Fibroblast of lung (primary cell): ENCODE data around the gene ID4. TPM values are rescaled to one million over a fixed set of nuclear protein-coding genes. Genes with fewer than 3 reads are reported as not detected.

Source experiments
- DNase-seq, 2 donors: peaks; one replicate each; pipeline versions ENCODE4 v3.0.0 to v3.0.0-alpha.2; 2010; ENCODE audit warnings: low read depth in 2 of 2
- H2AFZ ChIP-seq: 2 replicates; pipeline ENCODE4 v1.5.1; 2012; ENCODE audit warnings: low read length, control low read depth, inconsistent platforms
- H3K27ac ChIP-seq: 2 replicates; pipeline ENCODE4 v1.5.1; 2011; ENCODE audit warnings: low read length, control low read depth; ENCODE audit not compliant: insufficient read depth
- H3K27me3 ChIP-seq: 2 replicates; pipeline ENCODE4 v1.5.1; 2011; ENCODE audit warnings: mild to moderate bottlenecking, low read length; ENCODE audit not compliant: control insufficient read depth, insufficient read depth
- H3K36me3 ChIP-seq: 2 replicates; pipeline ENCODE4 v1.5.1; 2011; ENCODE audit warnings: low read length; ENCODE audit not compliant: control insufficient read depth, insufficient read depth
- H3K4me1 ChIP-seq: 2 replicates; pipeline ENCODE4 v1.5.1; 2011; ENCODE audit warnings: low read length; ENCODE audit not compliant: control insufficient read depth, insufficient read depth; ENCODE audit errors: extremely low read depth
- H3K4me2 ChIP-seq: 2 replicates; pipeline ENCODE4 v1.5.1; 2011; ENCODE audit warnings: low read length, control low read depth; ENCODE audit not compliant: insufficient read depth; ENCODE audit errors: extremely low read depth
- H3K4me3 ChIP-seq, 4 experiments: fragments of 200-600 bp in 1 of 4; sonication (generic) in 1 of 4; replicated peaks in 1 of 4; 2 replicates each; pipeline ENCODE4 v1.5.1; 2011 to 2016; ENCODE audit warnings: low read length in 4 of 4, low read depth in 3 of 4, mild to moderate bottlenecking in 3 of 4, control low read depth in 2 of 4, inconsistent platforms in 1 of 4, mixed read lengths in 1 of 4; ENCODE audit not compliant: insufficient read depth in 1 of 4; ENCODE audit errors: control extremely low read depth in 1 of 4
- H3K79me2 ChIP-seq: 2 replicates; pipeline ENCODE4 v1.5.1; 2012; ENCODE audit warnings: mild to moderate bottlenecking, low read length, inconsistent platforms; ENCODE audit not compliant: control insufficient read depth, insufficient read depth
- H3K9ac ChIP-seq: 2 replicates; pipeline ENCODE4 v1.5.1; 2011; ENCODE audit warnings: mild to moderate bottlenecking, low read length, control low read depth; ENCODE audit not compliant: insufficient read depth
- H3K9me3 ChIP-seq: 2 replicates; pipeline ENCODE4 v1.5.1; 2012; ENCODE audit warnings: low read depth, low read length; ENCODE audit not compliant: control insufficient read depth, insufficient read depth
- H4K20me1 ChIP-seq: 2 replicates; pipeline ENCODE4 v1.5.1; 2011; ENCODE audit warnings: low read length; ENCODE audit not compliant: control insufficient read depth, insufficient read depth; ENCODE audit errors: extremely low read depth
- CTCF ChIP-seq, 2 donors: IDR thresholded peaks in 1 of 2; conservative IDR thresholded peaks in 1 of 2; 1 replicate in 1 of 2; 2 replicates in 1 of 2; pipeline ENCODE4 v1.5.1; 2011 to 2012; ENCODE audit warnings: low read length in 2 of 2, control low read depth in 1 of 2, inconsistent platforms in 1 of 2, low read depth in 1 of 2, mild to moderate bottlenecking in 1 of 2
- EZH2 ChIP-seq: IDR thresholded peaks from 2 replicates; pipeline ENCODE4 v1.5.1; 2012; ENCODE audit warnings: low read length, control low read depth, mild to moderate bottlenecking; ENCODE audit errors: missing control alignments
- polyA plus RNA-seq, 2 donors: library from polyadenylated mRNA; depleted of rRNA in 1 of 2; stranded (reverse) in 1 of 2; unstranded in 1 of 2; fragments of >200 nt; gene quantifications; 2 replicates each; pipeline ENCODE4 v1.2.1, GENCODE V29; 2011 to 2012; ENCODE audit warnings: missing spikeins in 1 of 2
- total RNA-seq: library from RNA; depleted of rRNA; stranded (reverse); fragments of >200 nt; gene quantifications from 2 replicates; pipeline ENCODE4 v1.2.1, GENCODE V29; 2014

ID4 gene
- total and polyA plus RNA-seq, 2 donors (not counting 1 experiment from before 2014, with no cell fraction given): 0.51 to 0.83 TPM

- no peaks in the 10 kb centered on the region for H4K20me1 ChIP-seq
- H3K79me2 ChIP-seq: no peaks in the 10 kb centered on the region
- peak overlapping the region; percentile 2 for H2AFZ ChIP-seq
- TF ChIP-seq EZH2: no peak
- no peak for TF ChIP-seq CTCF (conservative IDR thresholded peaks at IDR 0.05 in 1 of 2, IDR thresholded peaks at IDR 0.05 in 1 of 2; ENCODE audit: low read depth in 1 of 2, low read length in 2 of 2)
- no peaks in the 10 kb centered on the region for H3K36me3 ChIP-seq
- peak overlapping the region; percentile 97 for H3K4me2 ChIP-seq
- peak; percentile 12 to 46 for DNase-seq
- peak overlapping the region; percentile 36 to 69 (median 60) for H3K4me3 ChIP-seq
- no peaks in the 10 kb centered on the region for H3K27me3 ChIP-seq
- H3K9ac ChIP-seq: peak overlapping the region; percentile 62
- H3K27ac ChIP-seq: peak overlapping the region; percentile 29
- H3K9me3 ChIP-seq: no peaks in the 10 kb centered on the region
- H3K4me1 ChIP-seq: no peaks in the 10 kb centered on the region
Measured at GRCh38 chr6:19838442-19839236, 1.5 kb downstream of the ID4 start.

GRCh38 chr6:19839237-19839546, 2.0 kb downstream of the ID4 start:
- peak overlapping the region; percentile 97 for H3K4me2 ChIP-seq
- no peak for TF ChIP-seq CTCF (conservative IDR thresholded peaks at IDR 0.05 in 1 of 2, IDR thresholded peaks at IDR 0.05 in 1 of 2; ENCODE audit: low read depth in 1 of 2, low read length in 2 of 2)
- no peak for TF ChIP-seq EZH2
- no peak overlapping the region for H2AFZ ChIP-seq
- no peaks in the 10 kb centered on the region for H3K79me2 ChIP-seq
- peak overlapping the region; percentile 36 to 69 (median 60) for H3K4me3 ChIP-seq
- H3K27ac ChIP-seq: peak overlapping the region; percentile 29
- H3K4me1 ChIP-seq: no peaks in the 10 kb centered on the region
- H3K9ac ChIP-seq: no peak overlapping the region
- DNase-seq: peak; percentile 3 to 4
- no peaks in the 10 kb centered on the region for H3K9me3 ChIP-seq
- H4K20me1 ChIP-seq: no peaks in the 10 kb centered on the region
- no peaks in the 10 kb centered on the region for H3K27me3 ChIP-seq
- no peaks in the 10 kb centered on the region for H3K36me3 ChIP-seq

- H4K20me1 ChIP-seq: no peaks in the 10 kb centered on the region
- no peak overlapping the region for H3K9ac ChIP-seq
- H3K4me2 ChIP-seq: no peak overlapping the region
- H3K4me1 ChIP-seq: no peaks in the 10 kb centered on the region
- H2AFZ ChIP-seq: no peak overlapping the region
- TF ChIP-seq CTCF (conservative IDR thresholded peaks at IDR 0.05 in 1 of 2, IDR thresholded peaks at IDR 0.05 in 1 of 2; ENCODE audit: low read depth in 1 of 2, low read length in 2 of 2) (no peak), EZH2 (no peak)
- H3K4me3 ChIP-seq: no peak overlapping the region
- no peak overlapping the region for H3K27ac ChIP-seq
- no peak for DNase-seq
- H3K79me2 ChIP-seq: no peaks in the 10 kb centered on the region
- no peaks in the 10 kb centered on the region for H3K9me3 ChIP-seq
- H3K27me3 ChIP-seq: no peaks in the 10 kb centered on the region
- H3K36me3 ChIP-seq: no peaks in the 10 kb centered on the region
Measured at GRCh38 chr6:19839788-19840187, 2.6 kb downstream of the ID4 start.
